22Rv1 (cell line): Measurements from ENCODE around the gene CMYA5.

Experiments
- H3K27ac ChIP-seq: fragments of 450-650 bp; 2 replicates; pipeline ENCODE4 v1.5.1; 2017
- CTCF ChIP-seq: fragments of 450-650 bp; IDR thresholded peaks from 2 replicates; pipeline ENCODE4 v1.5.1; 2017; ENCODE audit warnings: mild to moderate bottlenecking
- ZFX ChIP-seq: fragments of 450-650 bp; IDR thresholded peaks from 2 replicates; pipeline ENCODE4 v1.6.1; 2017; ENCODE audit warnings: antibody characterized with exemption, borderline replicate concordance

Gene CMYA5

GRCh38 chr5:79771387-79771786 is 81.8 kb downstream of the CMYA5 start:
- TF ChIP-seq ZFX (no peak), CTCF (no peak)
- no peak overlapping the region for H3K27ac ChIP-seq

GRCh38 chr5:79772651-79773050 is 83.0 kb downstream of the CMYA5 start:
- no peak overlapping the region for H3K27ac ChIP-seq
- TF ChIP-seq ZFX: no peak
- TF ChIP-seq CTCF: no peak

GRCh38 chr5:79773612-79774011 is 84.0 kb downstream of the CMYA5 start:
- H3K27ac ChIP-seq: no peak overlapping the region
- no peak for TF ChIP-seq CTCF
- no peak for TF ChIP-seq ZFX

GRCh38 chr5:79774171-79774854 is 84.7 kb downstream of the CMYA5 start:
- TF ChIP-seq CTCF: no peak
- no peak overlapping the region for H3K27ac ChIP-seq

GRCh38 chr5:79774855-79775237 is 85.2 kb downstream of the CMYA5 start:
- TF ChIP-seq CTCF (no peak), ZFX (no peak)

GRCh38 chr5:79784741-79785140 is 95.1 kb downstream of the CMYA5 start:
- H3K27ac ChIP-seq: peak overlapping the region; percentile 68

More at GRCh38 chr5:79774855-79775237, 85.2 kb downstream of the CMYA5 start:
- no peak overlapping the region for H3K27ac ChIP-seq

- no peak overlapping the region for H3K27ac ChIP-seq
- TF ChIP-seq CTCF (no peak), ZFX (no peak)
Observed at GRCh38 chr5:79785983-79786382, 96.3 kb downstream of the CMYA5 start.

- TF ChIP-seq CTCF: no peak
- no peak for TF ChIP-seq ZFX
- no peak overlapping the region for H3K27ac ChIP-seq
Observed at GRCh38 chr5:79787448-79787847, 97.8 kb downstream of the CMYA5 start.
